DMS 273 treated with DMSO at 0.1 percent for 48 hours (cell line): Measurements from ENCODE around the gene EN2.

ENCODE experiments used
- DNase-seq: peaks from one replicate; lab custom pipeline; 2025; lab: John Stamatoyannopoulos, UW

EN2 gene

DNA sequence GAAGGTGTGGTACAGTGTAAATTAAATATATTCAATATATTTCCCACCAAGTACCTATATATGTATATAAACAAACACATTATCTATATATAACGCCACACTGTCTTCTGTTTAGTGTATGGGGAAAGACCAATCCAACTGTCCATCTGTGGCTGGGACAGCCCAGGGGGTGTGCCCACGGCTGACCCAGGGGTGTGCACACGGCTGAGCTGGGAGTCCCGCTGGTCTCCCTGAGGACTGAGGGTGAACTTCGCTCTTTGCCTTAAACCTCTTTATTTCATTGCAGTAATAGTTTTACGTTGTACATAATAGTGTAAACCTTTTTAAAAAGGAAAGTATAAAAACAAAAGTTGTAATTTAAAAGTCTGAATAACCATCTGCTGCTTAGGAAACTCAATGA lies 6.3 kb downstream of the EN2 start:
- DNase-seq = no peak

DNA sequence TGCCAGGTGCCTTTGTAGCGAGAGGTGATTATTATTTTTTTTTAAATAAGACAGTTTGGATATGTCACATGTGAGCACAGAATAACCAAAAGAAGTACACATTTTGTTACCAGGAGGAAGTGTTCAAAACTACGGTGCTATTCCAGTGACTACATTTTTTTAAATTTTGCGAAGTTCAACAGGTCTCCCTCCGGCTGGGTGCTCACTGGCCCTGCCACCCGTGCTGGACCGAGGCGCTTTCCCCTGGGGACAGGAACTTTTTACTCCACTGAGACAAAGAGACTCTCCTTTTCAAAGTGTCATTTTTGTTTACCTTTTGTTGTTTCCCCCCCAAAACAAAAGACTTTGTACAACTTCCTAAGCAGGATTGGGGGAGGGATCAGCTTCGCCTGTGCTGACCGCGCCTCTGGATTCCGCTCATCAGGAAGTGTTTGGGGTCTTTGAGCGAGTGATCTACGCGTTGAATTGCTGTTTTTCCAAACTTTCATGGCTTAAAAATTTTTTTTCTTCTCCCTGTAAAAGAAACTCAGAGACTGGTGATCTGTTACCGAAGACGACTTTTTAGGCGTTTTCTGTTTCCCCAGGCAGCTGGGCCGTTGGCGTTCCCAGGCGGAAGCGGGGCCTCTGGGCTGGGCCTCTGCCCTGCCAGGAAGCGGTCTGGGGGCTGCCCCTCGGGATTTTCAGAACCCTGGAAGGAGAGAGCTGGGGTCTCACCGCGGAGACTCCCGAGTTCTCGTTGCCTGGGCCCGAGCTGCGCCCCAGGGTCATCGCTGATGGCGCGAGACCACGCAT lies 7.2 kb downstream of the EN2 start:
- no peak for DNase-seq

DNA sequence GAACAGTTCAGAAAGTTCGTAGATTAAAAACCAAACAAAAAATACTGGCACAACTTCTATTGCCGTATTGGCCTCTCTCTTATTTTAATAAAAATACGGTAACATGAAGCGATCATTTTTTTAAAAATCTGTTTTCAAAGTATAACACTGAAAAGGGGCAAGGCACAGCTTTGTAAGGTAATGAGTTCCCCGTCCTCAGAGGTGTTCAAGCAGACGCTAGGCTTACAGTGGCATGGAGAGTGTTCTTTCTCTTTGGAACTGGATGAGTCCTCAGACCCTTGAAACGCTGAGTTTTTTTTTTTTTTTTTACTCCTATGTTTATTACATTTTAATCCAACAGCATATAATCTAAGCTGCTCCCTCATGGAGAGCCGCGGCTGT lies 7.8 kb downstream of the EN2 start:
- no peak for DNase-seq

DNA sequence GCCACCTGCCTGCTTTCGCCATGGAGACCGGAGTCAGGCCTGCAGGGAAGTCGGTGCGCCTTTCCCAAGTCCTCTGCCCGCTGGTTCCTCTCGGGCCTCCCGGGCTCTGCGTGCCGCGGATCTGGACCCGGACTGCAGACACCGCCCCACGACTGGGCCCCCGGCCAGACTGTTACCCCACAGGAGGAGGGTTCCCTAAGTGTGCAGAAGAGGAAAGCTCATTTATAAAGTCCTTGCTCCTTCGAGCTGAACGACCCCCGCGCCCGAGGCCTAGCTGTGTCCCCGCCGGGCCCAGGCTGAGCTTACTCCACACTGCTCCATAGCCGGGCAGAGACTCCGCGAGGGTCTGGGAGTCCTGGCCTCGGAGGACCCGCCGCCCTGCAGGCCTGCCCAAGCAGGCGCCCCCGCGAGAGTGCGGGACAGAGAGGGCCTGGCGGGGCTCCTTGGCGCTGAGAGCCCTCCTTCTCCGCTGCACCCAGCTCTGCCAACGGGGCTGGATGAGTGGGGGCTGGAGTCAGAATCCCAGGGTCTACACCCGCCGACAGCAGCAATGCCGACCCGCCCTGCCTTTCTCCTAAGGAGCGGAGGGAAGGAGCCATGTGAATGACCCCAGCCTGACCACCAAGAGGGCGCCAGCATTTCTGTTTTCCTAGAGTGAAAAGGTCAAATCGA lies 8.3 kb downstream of the EN2 start:
- no peak for DNase-seq

DNA sequence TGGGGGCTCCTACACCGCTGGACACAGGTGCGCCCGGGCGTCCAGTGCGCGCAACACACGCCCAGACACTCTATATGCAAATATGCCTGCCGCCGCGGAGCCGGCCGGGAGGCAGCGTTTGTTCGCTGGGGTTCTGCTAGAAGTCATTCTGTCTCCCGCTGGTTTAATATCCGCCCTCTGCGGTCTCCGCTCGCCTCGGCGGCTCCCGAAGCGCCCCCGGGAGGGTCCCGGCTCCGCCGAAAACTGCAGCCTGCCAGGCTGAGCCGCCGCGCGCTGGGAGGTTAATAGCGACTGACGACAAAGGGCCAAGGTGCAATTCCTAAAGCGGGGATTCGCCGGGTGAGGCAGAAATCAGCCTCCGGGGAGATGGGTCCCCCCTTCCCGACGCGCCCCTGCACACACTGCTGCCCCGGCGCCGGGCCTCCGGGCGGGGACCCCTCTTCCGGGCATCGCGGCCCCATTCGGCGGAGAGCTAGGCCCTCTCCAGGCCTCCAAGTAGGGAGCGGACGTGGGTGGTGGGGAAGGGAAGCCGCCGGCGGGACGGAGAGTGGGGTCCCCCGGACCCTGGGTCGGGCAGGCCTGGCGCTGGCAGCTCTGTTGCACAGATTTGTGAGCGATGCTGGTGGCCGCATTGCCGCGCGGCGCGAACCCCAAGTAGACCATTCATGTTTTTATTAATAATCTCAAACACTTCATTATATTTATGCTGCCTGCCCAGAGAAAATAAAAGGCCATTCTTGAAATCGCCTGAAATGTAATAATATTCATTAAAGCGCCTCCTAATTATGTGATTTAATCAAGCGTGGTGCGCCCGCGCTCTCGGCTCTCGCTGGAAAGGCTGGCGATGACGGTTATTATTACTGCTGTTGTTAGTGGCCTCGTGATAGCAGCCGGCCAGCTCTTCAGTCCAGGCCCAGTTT lies 9.1 kb downstream of the EN2 start:
- DNase-seq = no peak

DNA sequence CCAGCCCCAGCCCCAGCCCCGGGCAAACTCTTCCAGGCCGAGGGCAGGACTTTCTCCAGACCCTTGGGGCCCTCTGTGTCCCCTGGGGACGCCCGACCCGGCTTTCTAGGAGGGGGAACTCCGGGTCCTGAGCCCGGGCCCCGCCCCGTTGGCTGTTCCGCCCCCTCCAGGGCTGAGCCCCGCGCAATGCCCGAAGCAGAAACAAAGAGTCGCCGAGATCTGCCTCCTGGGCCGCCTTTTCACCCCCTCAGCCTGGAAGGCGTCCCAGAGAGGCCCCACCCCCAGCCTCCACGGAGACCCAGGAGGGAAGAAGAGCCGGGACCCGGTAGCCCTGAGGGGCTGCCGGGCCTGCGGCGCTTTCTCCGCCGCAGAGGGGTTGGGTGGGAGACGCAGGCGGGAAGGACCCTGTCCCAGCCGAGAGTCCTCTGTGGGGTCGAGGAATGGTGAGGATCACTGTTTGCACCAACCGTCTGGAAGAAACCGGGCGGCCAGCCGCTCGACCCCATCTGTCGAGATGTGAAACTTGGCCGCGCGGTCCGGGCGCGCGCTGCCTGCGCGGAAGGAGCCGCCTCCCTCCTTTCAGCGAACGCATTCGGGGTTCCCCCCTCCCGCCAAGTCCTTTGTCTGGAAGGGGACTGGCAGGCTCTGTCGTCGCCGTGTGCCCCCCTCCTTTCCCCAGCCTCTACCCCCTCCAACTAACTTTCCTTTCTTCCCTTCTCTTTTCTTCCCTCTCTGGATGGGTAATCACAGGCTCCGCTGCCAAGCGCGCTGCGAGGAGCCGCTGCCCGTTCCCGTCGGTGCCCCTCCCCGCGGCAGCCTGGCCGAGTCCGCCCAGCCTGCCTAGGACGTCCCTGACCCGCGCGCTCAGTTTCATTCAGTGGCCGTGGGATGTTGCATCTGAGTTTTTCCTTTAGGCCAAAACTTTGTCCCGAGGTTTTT lies 10.2 kb downstream of the EN2 start:
- peak; percentile 35 for DNase-seq

DNA sequence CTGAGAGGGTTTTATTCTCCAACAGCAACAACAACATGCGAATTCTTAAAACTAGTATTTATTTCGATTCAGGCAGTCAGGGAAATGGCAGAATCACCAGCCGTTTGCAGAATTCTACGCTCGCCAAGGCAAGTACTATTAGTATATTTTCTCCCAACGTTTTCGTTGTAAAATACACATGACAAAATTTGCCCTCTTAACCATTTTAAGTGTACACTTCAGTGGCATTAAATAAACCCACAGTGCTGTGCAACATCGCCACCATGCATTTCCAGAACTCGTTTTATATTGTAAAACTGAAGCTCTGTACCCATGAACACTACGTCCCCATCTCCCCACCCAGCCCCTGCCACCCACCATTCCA lies 10.8 kb downstream of the EN2 start:
- no peak for DNase-seq

DNA sequence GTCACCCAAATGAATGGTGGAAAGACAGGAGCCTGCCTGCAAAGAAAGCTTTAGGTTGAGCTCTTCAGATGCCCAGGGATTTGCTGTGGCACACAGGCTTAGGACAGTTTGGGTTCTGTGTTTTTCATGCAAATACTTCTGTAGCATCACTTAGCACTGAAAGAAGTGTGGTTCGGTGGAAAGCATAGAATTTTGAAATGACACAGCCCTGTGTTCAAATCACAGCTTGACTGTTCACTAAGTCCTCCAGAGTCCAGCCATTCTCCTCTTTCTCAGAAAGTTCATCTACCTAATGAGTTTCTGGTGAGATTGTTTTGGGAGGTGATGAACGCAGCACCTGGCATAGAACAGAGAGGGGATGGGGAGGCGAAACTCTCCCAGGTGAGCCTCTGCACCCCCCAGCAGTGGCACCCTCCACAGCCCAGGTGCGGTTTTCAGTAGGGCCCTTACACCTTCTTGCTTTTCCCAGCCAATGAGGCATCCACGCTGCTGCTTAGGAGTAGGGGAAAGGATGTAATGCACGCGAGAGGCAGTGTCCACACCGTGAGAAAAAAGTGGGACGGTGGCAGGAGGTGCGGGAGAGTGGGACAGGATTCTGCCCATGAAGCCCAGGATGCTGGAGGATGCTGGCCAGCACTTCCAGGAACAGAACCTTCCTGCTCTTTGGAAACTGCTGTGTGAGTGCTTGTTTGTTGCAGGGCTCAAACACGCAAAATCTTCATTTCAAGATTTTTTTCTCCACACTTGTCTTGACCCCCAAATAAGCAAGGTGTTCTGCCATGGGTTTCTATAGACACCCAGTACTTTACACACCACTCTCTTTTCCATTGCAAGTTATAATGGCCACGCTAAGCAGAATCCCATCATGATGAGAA lies 11.6 kb downstream of the EN2 start:
- DNase-seq = no peak

DNA sequence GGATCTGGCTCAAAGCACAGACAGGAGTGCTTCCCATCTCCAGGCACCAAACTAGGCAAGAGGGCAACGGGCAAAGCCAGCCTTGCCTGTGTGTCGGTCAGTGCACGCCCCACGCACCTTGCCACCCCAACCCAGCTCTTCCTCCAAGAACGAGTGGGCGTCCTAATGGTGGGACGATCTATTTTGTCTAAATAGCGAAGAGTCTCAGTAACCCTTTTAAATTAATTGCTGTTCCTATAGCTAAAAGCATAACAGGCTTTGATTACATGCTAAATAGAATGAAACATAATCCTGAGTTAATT lies 12.2 kb downstream of the EN2 start:
- DNase-seq = no peak

DNA sequence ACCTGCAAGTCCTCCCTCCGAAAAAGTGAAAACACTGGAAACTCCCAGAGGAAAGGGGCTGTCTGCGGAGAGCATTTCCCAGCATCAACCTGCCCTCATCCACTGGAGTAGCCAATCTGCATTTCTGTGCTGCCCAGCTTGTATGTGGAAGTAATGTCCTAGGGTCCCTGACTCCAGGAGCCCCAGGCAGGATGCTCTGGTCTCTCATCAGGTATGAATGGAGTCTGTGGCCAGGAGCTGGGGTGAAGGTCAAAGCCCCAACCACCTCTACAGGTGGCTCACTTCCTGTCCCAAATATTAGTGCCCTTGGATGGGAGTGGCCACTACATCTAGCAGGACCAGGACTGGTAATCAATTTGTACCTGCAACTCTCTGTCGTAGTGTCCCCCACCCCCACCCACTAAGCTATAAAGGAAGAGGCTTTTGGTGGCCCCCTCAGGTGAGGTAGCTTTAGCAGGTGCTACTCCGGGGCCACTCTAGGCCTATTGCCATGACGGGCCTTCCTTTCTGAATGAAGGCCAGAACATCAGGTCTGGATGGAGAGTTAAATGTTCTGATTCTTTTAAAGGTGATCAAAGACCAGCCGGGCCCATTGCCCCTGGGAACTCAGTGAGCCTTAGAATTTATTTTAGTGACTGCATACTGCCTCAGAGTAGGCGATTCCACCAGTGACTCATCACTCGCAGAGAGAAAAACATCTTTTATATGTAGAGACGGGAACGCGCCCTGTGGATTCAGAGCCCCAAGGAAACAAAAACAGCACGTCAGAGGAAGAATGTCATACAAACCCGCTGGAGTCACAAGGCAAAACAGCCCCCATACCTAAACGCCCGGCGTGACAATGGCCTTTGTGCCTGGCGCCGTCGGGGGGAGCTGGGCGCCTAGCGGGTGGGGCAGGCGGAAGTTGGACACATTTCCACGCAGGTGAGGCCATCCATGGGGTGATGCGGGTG lies 13.0 kb downstream of the EN2 start:
- no peak for DNase-seq

DNA sequence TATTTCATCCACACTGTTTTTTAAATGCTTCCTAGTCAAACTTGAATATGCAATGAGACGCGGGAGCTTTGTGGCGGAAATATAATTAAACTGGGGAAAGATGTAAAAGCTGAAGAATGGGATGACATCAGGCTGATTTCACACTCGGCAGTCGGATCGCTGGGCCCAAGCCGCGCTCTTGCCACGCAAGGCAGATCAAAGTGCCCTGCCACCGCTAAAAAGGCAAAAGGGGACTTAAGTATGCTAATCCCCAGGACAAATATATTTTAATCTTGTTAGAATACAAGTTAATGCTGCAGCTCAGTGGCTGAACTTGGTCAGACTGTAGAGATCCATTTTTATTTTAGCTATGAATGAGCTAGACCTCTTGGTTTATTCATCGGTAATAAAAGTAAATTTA lies 13.8 kb downstream of the EN2 start:
- no peak for DNase-seq

DNA sequence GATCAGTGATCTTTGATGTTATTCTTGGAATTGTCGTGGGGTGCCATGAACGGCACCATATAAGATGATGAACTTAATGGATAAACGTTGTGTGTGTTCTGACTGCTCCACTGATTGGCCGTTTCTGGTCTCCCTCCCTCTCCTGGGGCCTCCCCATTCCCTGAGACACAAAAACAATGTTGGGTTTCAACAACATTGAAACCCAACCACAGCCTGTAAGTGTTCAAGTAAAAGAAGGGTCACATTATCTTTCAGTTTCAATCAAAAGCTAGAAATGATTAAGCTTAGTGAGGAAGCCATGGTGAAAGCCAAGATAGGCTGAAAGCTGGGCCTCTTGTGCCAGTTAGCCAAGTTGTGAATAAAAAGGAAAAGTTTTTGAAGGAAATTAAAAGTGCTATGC lies 19.5 kb downstream of the EN2 start:
- DNase-seq = no peak

DNA sequence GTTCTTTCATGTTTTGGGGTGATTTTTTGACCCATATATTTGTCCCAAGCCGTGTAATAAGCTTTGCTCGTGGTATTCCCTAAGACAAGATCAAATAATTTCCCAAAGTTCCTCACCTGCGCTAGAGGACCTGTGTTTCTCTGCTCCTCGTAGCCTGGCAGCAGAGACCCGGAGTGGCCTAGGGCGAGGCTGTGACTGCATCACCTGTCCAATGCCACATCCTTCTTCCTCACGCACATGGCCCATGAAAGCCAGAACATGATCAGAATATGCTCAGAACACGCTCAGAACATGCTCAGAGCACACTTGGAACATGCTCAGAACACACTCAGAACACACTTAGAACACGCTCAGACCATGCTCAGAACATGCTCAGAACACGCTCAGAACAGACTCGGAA lies 23.8 kb downstream of the EN2 start:
- DNase-seq = no peak

DNA sequence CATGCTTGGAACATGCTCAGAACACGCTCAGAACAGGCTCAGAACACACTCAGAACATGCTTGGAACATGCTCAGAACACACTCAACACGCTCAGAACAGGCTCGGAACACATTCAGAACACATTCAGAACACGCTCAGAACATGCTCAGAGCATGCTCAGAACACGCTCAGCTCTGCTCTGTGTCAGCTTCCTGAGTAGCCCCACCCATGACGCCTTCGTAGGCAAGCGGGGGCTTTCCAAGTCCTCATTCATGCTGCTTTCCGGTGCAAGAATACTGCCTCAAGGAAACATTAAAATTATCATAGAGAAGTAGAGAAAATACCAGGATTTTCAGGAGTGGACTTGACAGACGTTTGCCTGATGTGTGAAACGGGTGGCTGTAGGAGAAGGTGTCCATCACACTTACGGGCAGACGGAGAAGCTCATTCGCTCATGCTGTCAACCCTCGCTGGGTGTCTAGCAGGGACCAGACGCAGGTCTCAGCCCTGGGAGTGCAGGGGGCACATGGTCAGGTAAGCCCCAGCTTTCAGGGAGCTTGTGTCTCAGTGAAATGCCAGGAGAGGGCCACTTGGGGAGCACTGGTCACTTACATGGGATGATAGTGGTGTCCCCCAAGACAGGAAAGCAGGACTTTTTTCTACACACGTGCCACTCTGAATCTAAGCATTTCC lies 24.7 kb downstream of the EN2 start:
- no peak for DNase-seq

DNA sequence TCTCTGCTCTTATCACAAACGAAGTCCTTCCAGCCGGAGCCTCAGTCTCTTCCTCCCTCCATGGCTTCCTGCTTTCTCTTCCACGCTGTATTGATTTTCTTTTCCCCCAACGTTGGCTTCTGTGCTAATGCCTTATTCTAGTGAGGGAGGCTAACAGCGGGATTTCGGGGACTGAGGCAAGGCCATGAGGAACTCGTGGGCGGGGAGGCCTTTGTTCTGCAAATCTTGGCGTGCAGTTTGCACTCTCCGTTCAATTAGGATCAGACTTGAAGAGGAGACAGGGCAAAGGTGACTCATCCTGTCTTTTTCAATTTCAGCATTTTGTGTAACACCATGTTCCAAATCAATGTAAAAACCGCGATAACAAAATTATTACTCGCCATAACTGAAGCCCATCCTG lies 25.3 kb downstream of the EN2 start:
- no peak for DNase-seq

DNA sequence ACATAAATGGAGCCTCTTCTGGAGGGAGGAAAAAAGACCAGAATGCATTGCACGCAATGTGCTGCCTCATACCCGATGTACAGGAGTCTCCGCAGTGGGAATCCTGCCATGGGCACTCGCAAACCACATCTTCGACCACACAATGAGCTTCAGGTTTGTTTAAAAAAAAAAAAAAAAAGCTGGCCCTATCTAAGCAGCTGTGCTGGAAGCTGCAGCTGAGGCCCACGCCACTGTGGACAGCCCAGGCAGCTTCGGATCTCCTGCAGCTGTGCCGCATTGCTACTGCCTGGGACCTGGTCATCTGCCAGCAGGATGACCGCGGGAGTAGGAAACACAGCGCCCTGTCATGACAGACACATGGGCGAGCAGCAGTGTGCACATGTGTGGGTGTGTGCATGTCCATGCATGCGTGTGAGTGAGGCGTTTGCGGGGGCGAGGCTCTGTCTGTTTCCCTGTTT lies 26.0 kb downstream of the EN2 start:
- DNase-seq = no peak

DNA sequence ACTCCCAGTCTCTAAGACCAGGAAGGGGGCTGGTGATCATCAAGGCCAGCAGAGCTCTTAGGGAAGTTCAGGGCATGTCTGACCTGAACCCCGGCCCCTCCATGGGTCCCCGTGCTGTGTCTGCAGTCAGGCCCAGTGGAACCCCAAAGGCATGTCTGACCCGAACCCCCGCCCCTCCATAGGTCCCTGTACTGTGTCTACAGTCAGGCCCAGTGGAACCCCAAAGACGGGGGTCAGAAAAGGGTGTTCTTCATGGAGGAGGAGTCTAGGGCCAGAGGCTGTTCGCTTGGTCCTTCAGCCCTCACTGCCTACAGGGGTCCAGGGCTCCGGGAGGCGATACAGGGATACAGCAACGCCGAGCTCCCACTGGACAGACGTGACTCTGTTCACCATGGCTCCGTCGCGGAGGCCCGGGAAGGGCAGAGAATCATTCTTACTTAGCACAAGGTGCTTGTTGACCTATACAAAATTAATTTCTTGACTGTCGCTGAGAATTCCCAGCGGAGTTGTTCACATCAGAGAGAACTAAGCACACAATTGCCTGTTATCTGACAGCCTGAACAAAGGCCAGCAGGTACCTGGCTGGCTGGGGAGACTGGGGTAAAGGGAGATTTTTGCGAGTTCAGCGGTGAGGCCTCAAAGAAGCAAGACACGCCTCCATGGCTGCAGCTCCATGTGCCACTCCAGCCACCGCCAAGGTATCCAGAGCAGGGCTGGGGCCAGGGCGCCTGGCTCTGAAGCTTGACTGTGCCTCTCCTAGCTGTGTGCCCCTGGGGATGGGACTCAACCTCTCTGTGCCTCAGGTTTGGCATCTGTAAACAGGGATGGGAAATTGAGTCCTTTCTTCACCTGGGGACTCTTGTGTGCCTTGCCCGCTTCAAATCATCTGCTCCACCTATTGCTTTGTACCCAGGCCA lies 26.8 kb downstream of the EN2 start:
- no peak for DNase-seq
